H1 (cell line): ENCODE measurements around the gene PRPS1. TPM values are rescaled to one million over a fixed set of nuclear protein-coding genes. Genes with fewer than 3 reads are reported as not detected.

ENCODE experiments used
- CTCF ChIA-PET: fragments of 300-600 bp; sonication (Branson Sonifier 250); formaldehyde crosslinking; loops from one replicate; lab custom pipeline; 2021; ENCODE audit not compliant: partially characterized antibody; lab: Charles Lee
- POLR2A ChIA-PET: fragments of 300-600 bp; sonication (Branson Sonifier 250); formaldehyde crosslinking; loops from one replicate; lab custom pipeline; 2021; ENCODE audit warnings: inconsistent platforms; ENCODE audit not compliant: partially characterized antibody; lab: Charles Lee
- DNase-seq, 2 experiments: peaks; one replicate each; pipeline versions ENCODE4 v3.0.0 to v3.0.0-alpha.2; 2010 to 2022; ENCODE audit warnings: low spot score in 2 of 2, low read depth in 1 of 2, mixed read lengths in 1 of 2
- FAIRE-seq: peaks from 2 replicates; lab custom pipeline; 2011; peaks lifted over from hg19 to GRCh38; lab: Jason Lieb, UNC
- H2AFZ ChIP-seq: 2 replicates; pipeline ENCODE4 v1.8.1; 2012; ENCODE audit warnings: low read length, inconsistent platforms
- H2AK5ac ChIP-seq: 2 replicates; pipeline ENCODE4 v1.6.1; 2013; ENCODE audit warnings: low read depth, low read length
- H2BK120ac ChIP-seq: replicated peaks from 2 replicates; pipeline ENCODE3; 2013; ENCODE audit warnings: low read depth, low read length, inconsistent platforms
- H2BK12ac ChIP-seq: 2 replicates; pipeline ENCODE4 v1.6.1; 2013; ENCODE audit warnings: low read depth, low read length
- H2BK15ac ChIP-seq: 2 replicates; pipeline ENCODE4 v1.6.1; 2013; ENCODE audit warnings: low read length
- H2BK20ac ChIP-seq: 2 replicates; pipeline ENCODE4 v1.6.1; 2013; ENCODE audit warnings: low read length
- H2BK5ac ChIP-seq: 2 replicates; pipeline ENCODE4 v1.6.1; 2013; ENCODE audit warnings: low read depth, low read length
- H3K14ac ChIP-seq: 2 replicates; pipeline ENCODE4 v1.6.1; 2013; ENCODE audit warnings: inconsistent platforms; ENCODE audit not compliant: insufficient read length
- H3K18ac ChIP-seq: 2 replicates; pipeline ENCODE4 v1.6.1; 2013; ENCODE audit warnings: low read length; ENCODE audit errors: extremely low read depth
- H3K23ac ChIP-seq: 2 replicates; pipeline ENCODE4 v1.6.1; 2013; ENCODE audit warnings: inconsistent platforms; ENCODE audit not compliant: insufficient read length
- H3K23me2 ChIP-seq: 2 replicates; pipeline ENCODE4 v1.6.1; 2013; ENCODE audit warnings: low read depth, low read length
- H3K27ac ChIP-seq: 2 replicates; pipeline ENCODE4 v1.6.1; 2011; ENCODE audit warnings: low read depth, low read length, inconsistent platforms
- H3K27me3 ChIP-seq, 4 experiments: replicated peaks in 1 of 4; 1 replicate in 1 of 4; 2 replicates in 3 of 4; pipeline versions ENCODE4 v1.6.1 to v1.8.1; 2011 to 2013; ENCODE audit warnings: low read length in 3 of 4, mild to moderate bottlenecking in 3 of 4, inconsistent platforms in 2 of 4, mixed read lengths in 2 of 4, moderate library complexity in 1 of 4; ENCODE audit not compliant: control insufficient read depth in 3 of 4, insufficient read depth in 3 of 4; ENCODE audit errors: extremely low read depth in 1 of 4
- H3K36me3 ChIP-seq, 4 experiments: 2 replicates each; pipeline versions ENCODE4 v1.6.1 to v1.8.1; 2011 to 2013; ENCODE audit warnings: mild to moderate bottlenecking in 4 of 4, low read length in 3 of 4, moderate library complexity in 2 of 4, control low read depth in 1 of 4, inconsistent platforms in 1 of 4; ENCODE audit not compliant: insufficient read depth in 4 of 4, control insufficient read depth in 2 of 4
- H3K4ac ChIP-seq: replicated peaks from 2 replicates; pipeline ENCODE3; 2013; ENCODE audit warnings: low read length, low read depth, mixed read lengths, inconsistent platforms; ENCODE audit not compliant: insufficient read length
- H3K4me1 ChIP-seq, 4 experiments: replicated peaks in 1 of 4; 1 replicate in 1 of 4; 2 replicates in 3 of 4; pipeline versions ENCODE4 v1.6.1 to v1.8.1; 2011 to 2013; ENCODE audit warnings: low read length in 3 of 4, inconsistent platforms in 2 of 4, mixed read lengths in 1 of 4; ENCODE audit not compliant: insufficient read depth in 4 of 4, control insufficient read depth in 3 of 4
- H3K4me2 ChIP-seq, 2 experiments: 2 replicates each; pipeline versions ENCODE4 v1.6.1 to v1.8.1; 2011 to 2013; ENCODE audit warnings: low read depth in 2 of 2, low read length in 2 of 2, control low read depth in 1 of 2, inconsistent platforms in 1 of 2, mild to moderate bottlenecking in 1 of 2; ENCODE audit not compliant: insufficient read depth in 1 of 2
- H3K4me3 ChIP-seq, 4 experiments: fragments of 200-600, 300-600 bp in 1 of 4; sonication (generic), shearing (Covaris generic), sonication (Bioruptor Twin) in 1 of 4; 2 replicates each; pipeline versions ENCODE4 v1.5.1 to v1.8.1; 2011 to 2016; ENCODE audit warnings: low read length in 4 of 4, low read depth in 3 of 4, control low read depth in 2 of 4, inconsistent platforms in 2 of 4, mild to moderate bottlenecking in 2 of 4, mixed read lengths in 1 of 4, moderate library complexity in 1 of 4; ENCODE audit not compliant: insufficient read depth in 2 of 4; ENCODE audit errors: extremely low read depth in 1 of 4
- H3K56ac ChIP-seq: replicated peaks from 2 replicates; pipeline ENCODE3; 2013; ENCODE audit warnings: low read depth, mild to moderate bottlenecking, mixed read lengths, low read length, inconsistent platforms; ENCODE audit not compliant: insufficient read length
- H3K79me1 ChIP-seq: 2 replicates; pipeline ENCODE4 v1.6.1; 2013; ENCODE audit warnings: low read depth, low read length, control low read depth
- H3K79me2 ChIP-seq, 2 experiments: 2 replicates each; pipeline versions ENCODE4 v1.6.1 to v1.8.1; 2012 to 2013; ENCODE audit warnings: low read length in 2 of 2, mild to moderate bottlenecking in 2 of 2, inconsistent platforms in 1 of 2; ENCODE audit not compliant: insufficient read depth in 2 of 2, control insufficient read depth in 1 of 2
- H3K9ac ChIP-seq, 4 experiments: replicated peaks in 1 of 4; 1 replicate in 1 of 4; 2 replicates in 3 of 4; pipeline versions ENCODE4 v1.6.1 to v1.8.1; 2011 to 2013; ENCODE audit warnings: low read depth in 3 of 4, low read length in 3 of 4, control low read depth in 2 of 4, mild to moderate bottlenecking in 2 of 4, moderate library complexity in 2 of 4, inconsistent platforms in 1 of 4; ENCODE audit errors: extremely low read depth in 1 of 4
- H3K9me3 ChIP-seq, 2 experiments: 2 replicates each; pipeline versions ENCODE4 v1.6.1 to v1.8.1; 2012 to 2013; ENCODE audit warnings: mild to moderate bottlenecking in 2 of 2, moderate library complexity in 2 of 2, control low read depth in 1 of 2, inconsistent platforms in 1 of 2, low read depth in 1 of 2, low read length in 1 of 2, mixed read lengths in 1 of 2; ENCODE audit not compliant: insufficient read depth in 2 of 2
- H4K20me1 ChIP-seq, 2 experiments: replicated peaks in 1 of 2; 2 replicates each; pipeline versions ENCODE3 to v1.8.1; 2011 to 2013; ENCODE audit warnings: inconsistent platforms in 2 of 2, low read length in 2 of 2, mild to moderate bottlenecking in 1 of 2; ENCODE audit not compliant: insufficient read depth in 2 of 2, control insufficient read depth in 1 of 2
- H4K5ac ChIP-seq: 2 replicates; pipeline ENCODE4 v1.6.1; 2013; ENCODE audit warnings: low read length, low read depth, mixed read lengths, inconsistent platforms; ENCODE audit not compliant: insufficient read length
- H4K8ac ChIP-seq: 2 replicates; pipeline ENCODE4 v1.8.0; 2013; ENCODE audit warnings: mild to moderate bottlenecking, moderate library complexity, low read length, inconsistent platforms; ENCODE audit not compliant: insufficient read depth; ENCODE audit errors: extremely low read depth
- H4K91ac ChIP-seq: replicated peaks from 2 replicates; pipeline ENCODE3; 2013; ENCODE audit warnings: low read length, mixed read lengths, inconsistent platforms; ENCODE audit not compliant: insufficient read length
- ASH2L ChIP-seq: fragments of 200-600, 300-600 bp; sonication (generic); IDR thresholded peaks from one replicate; pipeline ENCODE4 v1.7.1; 2017; ENCODE audit warnings: low read length
- ATF3 ChIP-seq: IDR thresholded peaks from 2 replicates; pipeline ENCODE4 v1.6.1; 2011; ENCODE audit warnings: low read depth, mild to moderate bottlenecking, low read length; ENCODE audit not compliant: insufficient read depth
- CHD1 ChIP-seq: IDR thresholded peaks from 2 replicates; pipeline ENCODE4 v1.6.1; 2012; ENCODE audit warnings: low read depth, low read length, improper control_type of control experiment
- CREB1 ChIP-seq: IDR thresholded peaks from 2 replicates; pipeline ENCODE4 v1.6.1; 2012; ENCODE audit warnings: inconsistent platforms
- CTBP2 ChIP-seq: IDR thresholded peaks from 2 replicates; pipeline ENCODE4 v1.7.0; 2011; ENCODE audit warnings: borderline replicate concordance, mild to moderate bottlenecking, moderate library complexity, mixed read lengths, low read length; ENCODE audit not compliant: insufficient read depth, insufficient read length
- GTF2F1 ChIP-seq: IDR thresholded peaks from 2 replicates; pipeline ENCODE4 v1.6.1; 2012; ENCODE audit warnings: low read depth, low read length, improper control_type of control experiment, borderline replicate concordance
- JUND ChIP-seq: IDR thresholded peaks from 2 replicates; pipeline ENCODE4 v1.6.1; 2011; ENCODE audit warnings: mild to moderate bottlenecking, improper control_type of control experiment, low read length
- KDM1A ChIP-seq: fragments of 200-600, 300-600 bp; sonication (generic); IDR thresholded peaks from 2 replicates; pipeline ENCODE4 v1.7.1; 2016; ENCODE audit warnings: mild to moderate bottlenecking, low read length, borderline replicate concordance
- KDM4A ChIP-seq: IDR thresholded peaks from one replicate; pipeline ENCODE4 v1.7.1; 2012; ENCODE audit warnings: low read depth, mild to moderate bottlenecking, moderate library complexity, low read length, inconsistent platforms; ENCODE audit not compliant: severe bottlenecking
- NANOG ChIP-seq: IDR thresholded peaks from 2 replicates; pipeline ENCODE4 v1.6.1; 2011; ENCODE audit warnings: low read length, low read depth, mild to moderate bottlenecking, inconsistent platforms; ENCODE audit not compliant: insufficient read depth, poor library complexity, severe bottlenecking
- POLR2A ChIP-seq, 2 experiments: IDR thresholded peaks; 1 replicate in 1 of 2; 2 replicates in 1 of 2; pipeline ENCODE4 v1.6.1; 2011; ENCODE audit warnings: low read depth in 2 of 2, low read length in 2 of 2, mild to moderate bottlenecking in 2 of 2; ENCODE audit errors: control extremely low read depth in 1 of 2
- RAD21 ChIP-seq, 2 experiments: IDR thresholded peaks in 1 of 2; conservative IDR thresholded peaks in 1 of 2; 2 replicates each; pipeline ENCODE4 v1.6.1; 2011; ENCODE audit warnings: low read depth in 2 of 2, low read length in 2 of 2, improper control_type of control experiment in 1 of 2, inconsistent platforms in 1 of 2, mild to moderate bottlenecking in 1 of 2, moderate library complexity in 1 of 2
- SAP30 ChIP-seq: fragments of 300-600 bp; sonication (generic); IDR thresholded peaks from 2 replicates; pipeline ENCODE4 v1.7.1; 2012; ENCODE audit warnings: low read length, moderate library complexity, mild to moderate bottlenecking, inconsistent platforms; ENCODE audit not compliant: insufficient read depth, insufficient replicate concordance
- SP4 ChIP-seq: IDR thresholded peaks from 2 replicates; pipeline ENCODE4 v1.6.1; 2012; ENCODE audit warnings: low read length, inconsistent platforms
- WGBS, 2 experiments: shearing (Covaris generic) in 1 of 2; methylation state at CpG; one replicate each; pipeline versions ENCODE4 v1.1.6 to v1.1.7; 2013 to 2015; ENCODE audit warnings: low lambda C conversion rate in 2 of 2, mixed read lengths in 2 of 2, inconsistent platforms in 1 of 2, low coverage in 1 of 2, missing lambda C conversion rate in 1 of 2; ENCODE audit not compliant: insufficient replicate concordance in 2 of 2, insufficient coverage in 1 of 2, insufficient read length in 1 of 2; ENCODE audit errors: extremely low coverage in 1 of 2, missing lambda C conversion rate in 1 of 2; 5-methylcytosine and 5-hydroxymethylcytosine counted together
- polyA plus RNA-seq, 7 experiments: library from polyadenylated mRNA; depleted of rRNA in 3 of 7; stranded (reverse) in 5 of 7; unstranded in 2 of 7; fragments of >200 nt in 5 of 7; fragments of 200-250 nt in 2 of 7; gene quantifications; 1 replicate in 5 of 7; 2 replicates in 1 of 7; 4 replicates in 1 of 7; pipeline versions ENCODE4 v1.2.1 to v1.2.3, GENCODE V29; 2011 to 2013; ENCODE audit warnings: missing spikeins in 2 of 7, mixed read lengths in 2 of 7
- total RNA-seq: library from RNA; stranded (reverse); fragmentation: NEBNext Ultra II Directional; extraction: Animal tissue kit (Norgen Biotek cat#: 25700); gene quantifications from 2 replicates; pipeline ENCODE4 v1.2.1, GENCODE V29; 2021

PRPS1 gene
- total and polyA plus RNA-seq, 2 of the 8 experiments (the other 6 are each of a cell fraction or from before 2014, with no cell fraction given) = 90.1 to 110 TPM

GRCh38 chrX:107619885-107620322 lies 8.4 kb upstream of the PRPS1 start:
- H3K4me2 ChIP-seq = no peak overlapping the region
- FAIRE-seq (no peak), DNase-seq (no peak)
- H2AFZ ChIP-seq = no peak overlapping the region
- H3K56ac ChIP-seq = no peak overlapping the region
- no peak overlapping the region for H3K23ac ChIP-seq
- H2BK120ac ChIP-seq = no peak overlapping the region
- WGBS, 2 experiments = 95% methylated on average over 5 of the region's 7 CpGs; no CpG with 5 or more reads in 1 of the 2 experiments
- H2BK12ac ChIP-seq = no peak overlapping the region
- H2AK5ac ChIP-seq = no peak overlapping the region
- no peaks in the 10 kb centered on the region for H3K4me1 ChIP-seq
- no peak overlapping the region for H4K8ac ChIP-seq
- no peak overlapping the region for H4K91ac ChIP-seq
- ChIA-PET CTCF (interaction anchor here (0.6 kb wide), 1 partner anchor 294 kb away, joined by 3 read pairs; no protein-coding TSS in a partner anchor), POLR2A (no interaction called here)
- no peaks in the 10 kb centered on the region for H3K79me2 ChIP-seq
- H3K23me2 ChIP-seq = no peaks in the 10 kb centered on the region
- H4K5ac ChIP-seq = no peak overlapping the region
- no peak overlapping the region for H3K9ac ChIP-seq
- H3K27ac ChIP-seq = no peak overlapping the region
- H2BK5ac ChIP-seq = no peak overlapping the region
- no peak overlapping the region for H3K4ac ChIP-seq
- H4K20me1 ChIP-seq = no peaks in the 10 kb centered on the region
- H3K36me3 ChIP-seq = no peaks in the 10 kb centered on the region
- no peak overlapping the region for H3K18ac ChIP-seq
- H2BK15ac ChIP-seq = no peak overlapping the region
- H2BK20ac ChIP-seq = no peak overlapping the region
- no peak overlapping the region for H3K14ac ChIP-seq
- H3K79me1 ChIP-seq = no peaks in the 10 kb centered on the region
- H3K4me3 ChIP-seq = no peak overlapping the region
- H3K27me3 ChIP-seq = no peaks in the 10 kb centered on the region
- H3K9me3 ChIP-seq = no peaks in the 10 kb centered on the region
- no peak for TF ChIP-seq POLR2A (IDR thresholded peaks at IDR 0.05; ENCODE audit: control extremely low read depth in 1 of 2, low read depth in 2 of 2, low read length in 2 of 2)
- TF ChIP-seq SP4 = no peak
- no peak for TF ChIP-seq KDM4A
- TF ChIP-seq CREB1 = no peak
- TF ChIP-seq JUND = no peak
- TF ChIP-seq ATF3 = no peak
- TF ChIP-seq ASH2L = no peak
- TF ChIP-seq NANOG = no peak
- TF ChIP-seq CHD1 = no peak
- no peak for TF ChIP-seq CTBP2
- TF ChIP-seq RAD21 (IDR thresholded peaks at IDR 0.05 in 1 of 2, conservative IDR thresholded peaks at IDR 0.05 in 1 of 2; ENCODE audit: low read depth in 2 of 2, low read length in 2 of 2) = no peak
- TF ChIP-seq SAP30 = no peak
- TF ChIP-seq KDM1A = no peak
- no peak for TF ChIP-seq GTF2F1
